Measurements from ENCODE around the gene HYAL2.

The HYAL2 gene, protein sequence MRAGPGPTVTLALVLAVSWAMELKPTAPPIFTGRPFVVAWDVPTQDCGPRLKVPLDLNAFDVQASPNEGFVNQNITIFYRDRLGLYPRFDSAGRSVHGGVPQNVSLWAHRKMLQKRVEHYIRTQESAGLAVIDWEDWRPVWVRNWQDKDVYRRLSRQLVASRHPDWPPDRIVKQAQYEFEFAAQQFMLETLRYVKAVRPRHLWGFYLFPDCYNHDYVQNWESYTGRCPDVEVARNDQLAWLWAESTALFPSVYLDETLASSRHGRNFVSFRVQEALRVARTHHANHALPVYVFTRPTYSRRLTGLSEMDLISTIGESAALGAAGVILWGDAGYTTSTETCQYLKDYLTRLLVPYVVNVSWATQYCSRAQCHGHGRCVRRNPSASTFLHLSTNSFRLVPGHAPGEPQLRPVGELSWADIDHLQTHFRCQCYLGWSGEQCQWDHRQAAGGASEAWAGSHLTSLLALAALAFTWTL

DNA sequence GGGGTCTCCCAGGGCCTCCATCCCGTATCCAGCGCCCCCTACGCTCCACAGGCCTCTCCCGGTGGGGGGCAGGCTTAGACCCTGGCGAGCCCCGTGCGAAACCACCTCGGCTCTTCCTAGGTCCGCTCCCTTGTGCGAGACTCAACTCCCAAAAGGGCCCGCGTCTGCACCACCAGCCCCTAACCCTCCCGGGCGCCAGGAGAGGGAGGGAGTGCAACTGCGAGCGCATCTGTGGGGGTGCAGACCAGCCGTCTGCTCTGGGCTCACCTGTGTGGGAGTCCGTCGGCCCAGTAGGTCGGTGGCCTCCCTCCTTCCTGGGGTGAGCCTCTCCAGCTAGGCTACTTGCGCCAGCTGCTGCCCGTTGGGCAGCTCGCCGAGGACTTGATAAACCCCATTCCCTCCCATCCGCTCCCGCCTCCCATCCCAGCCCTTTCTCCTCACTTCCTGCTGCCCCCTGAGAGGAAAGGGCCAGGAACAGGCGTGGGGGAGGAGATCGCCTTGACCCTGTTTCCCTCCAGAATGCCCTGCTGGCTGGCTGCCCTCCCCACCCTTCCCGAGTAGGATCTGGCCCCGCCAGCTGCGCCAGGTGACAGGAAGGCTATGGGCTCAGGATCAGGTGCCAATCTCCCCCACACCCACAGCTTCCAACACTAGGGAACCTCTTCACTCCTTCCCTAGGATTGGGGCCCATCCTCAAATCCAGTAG lies at the start of gene HYAL2:
Gene HYAL2, minus strand, starts transcription at position 360 of the 706 bp plus-strand sequence. CDS start 2,256 bp downstream, outside the sequence.
- no peak for DNase-seq

DNA sequence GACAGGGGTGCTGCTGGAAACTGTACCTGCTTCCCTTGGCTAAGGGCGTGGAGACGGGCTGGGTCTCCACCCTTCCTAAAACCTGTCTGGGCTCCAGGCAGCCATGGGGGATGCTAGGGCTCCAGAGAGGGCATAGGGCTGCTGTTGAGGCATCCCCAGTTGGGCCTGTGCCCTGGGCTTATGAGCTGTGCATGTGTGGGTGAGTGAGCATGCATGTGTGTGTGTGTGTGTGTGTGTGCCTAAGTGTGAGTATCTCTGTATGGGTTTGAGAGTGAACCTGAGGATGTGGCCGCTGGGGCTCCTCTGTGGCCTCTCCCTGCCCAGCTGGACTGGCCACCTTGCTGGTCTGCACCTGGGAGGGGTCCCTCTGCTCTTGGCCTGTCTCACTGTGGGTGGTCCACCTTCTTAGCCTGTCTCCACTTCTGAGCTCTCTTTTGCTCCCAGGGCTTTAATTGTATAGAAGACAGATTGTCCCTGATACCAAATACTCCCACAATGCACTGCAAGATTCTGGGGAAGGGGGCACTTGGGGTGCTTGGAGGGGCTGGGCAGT lies 48.7 kb upstream of the HYAL2 start:
- DNase-seq, result no peak

DNA sequence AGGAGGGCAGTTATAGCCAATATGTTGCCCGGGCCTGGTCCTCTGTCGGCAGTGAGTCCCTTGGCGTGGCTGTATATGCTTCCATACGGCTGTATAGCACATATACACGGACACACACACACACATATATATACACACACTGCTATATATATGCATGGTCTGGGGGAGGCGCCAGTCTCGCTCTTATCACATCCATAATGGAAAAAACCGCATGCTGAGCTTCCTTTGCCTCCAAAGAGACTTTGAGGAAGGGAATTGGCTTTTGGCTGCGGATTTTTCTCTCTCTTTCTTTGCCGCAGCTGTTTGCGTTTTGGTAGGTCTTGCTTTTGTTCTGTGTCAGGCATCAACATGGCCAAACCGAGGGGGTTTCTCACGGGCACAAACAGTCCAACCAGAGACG lies 48.0 kb upstream of the HYAL2 start:
- DNase-seq, result no peak

DNA sequence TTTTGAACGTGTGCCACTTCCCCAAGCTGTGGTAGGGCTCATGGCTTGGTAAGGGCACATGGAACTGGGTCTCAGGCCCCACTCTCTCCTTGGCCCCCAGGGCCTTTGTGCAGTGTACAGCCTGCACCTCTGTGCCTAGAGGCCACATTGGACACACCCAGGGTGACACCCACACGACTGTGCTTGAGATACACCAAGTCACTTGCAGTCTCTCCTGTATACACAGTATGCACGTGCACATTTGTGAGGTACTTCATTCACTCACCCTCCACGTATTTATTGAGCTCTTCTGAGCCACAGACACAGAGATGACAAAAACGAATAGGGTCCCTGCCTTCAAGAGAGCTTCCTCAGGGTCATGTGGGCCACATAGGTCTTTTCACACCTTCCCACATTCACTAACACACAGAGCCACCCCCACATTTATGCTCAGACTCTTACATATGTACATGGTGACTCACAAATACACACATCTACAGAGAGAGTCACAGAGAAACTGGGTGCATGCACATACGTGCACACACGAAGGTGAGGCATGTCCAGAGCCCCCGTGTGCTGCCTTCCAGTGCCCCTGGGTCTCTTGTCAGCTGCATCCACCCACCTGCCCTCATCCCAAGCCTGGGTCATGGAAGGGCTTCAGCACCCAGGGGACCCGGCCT lies 46.6 kb upstream of the HYAL2 start:
- no peak for DNase-seq

DNA sequence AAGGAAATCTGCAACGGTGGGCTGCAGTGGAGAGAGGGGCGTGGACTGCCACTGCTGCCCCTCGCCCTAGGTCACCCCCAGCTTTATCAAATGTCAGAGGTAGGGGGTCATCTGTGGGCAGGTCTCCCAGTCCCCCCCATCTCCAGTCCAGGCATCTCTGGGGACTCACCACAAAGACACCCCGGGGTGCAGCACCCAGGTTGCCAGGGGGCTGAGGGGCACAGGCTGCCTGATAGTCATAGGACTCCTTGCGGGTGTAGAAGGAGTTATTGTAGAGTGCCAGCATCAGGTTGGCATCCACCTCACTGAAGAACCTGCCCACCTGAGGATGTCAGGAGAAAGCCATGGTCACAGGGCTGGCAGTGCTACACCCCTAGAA lies 43.3 kb upstream of the HYAL2 start:
- DNase-seq, result no peak

DNA sequence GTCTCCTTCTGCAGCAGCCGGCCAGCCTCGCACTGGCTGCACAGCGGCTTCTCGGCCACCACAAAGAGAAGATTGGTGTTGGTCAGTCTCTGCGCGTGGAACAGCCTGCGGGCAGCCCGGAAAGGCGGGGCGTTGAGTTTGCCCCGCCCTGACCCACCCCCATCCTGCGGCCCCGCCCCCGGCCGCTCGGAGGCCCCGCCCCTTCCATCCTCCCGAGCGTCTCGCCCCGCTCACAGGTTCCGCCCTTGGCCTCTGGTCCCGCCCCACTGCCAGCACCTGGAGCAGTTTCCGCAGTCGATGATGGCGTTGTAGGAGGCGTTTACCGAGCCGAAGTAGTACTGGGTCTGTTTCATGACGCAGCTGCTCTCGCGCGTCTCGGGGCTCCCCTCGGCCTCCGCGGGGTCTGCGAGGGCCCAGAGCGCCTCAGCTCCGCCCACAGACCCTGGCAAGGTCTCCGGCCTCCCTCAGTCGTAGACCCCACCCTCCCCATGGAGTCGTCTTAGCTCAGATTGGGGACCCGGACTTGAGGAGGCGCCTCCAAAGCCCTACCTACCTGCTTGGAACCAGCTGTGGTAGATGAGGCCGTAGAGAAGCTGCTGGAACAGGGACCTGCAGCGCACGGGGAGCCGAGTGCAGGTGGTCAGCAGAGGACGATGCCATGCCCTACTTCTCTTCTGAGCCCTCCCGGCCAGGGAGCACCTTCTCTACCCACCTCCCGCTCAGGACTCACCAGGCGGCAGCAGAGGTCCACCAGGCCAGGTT lies 42.7 kb upstream of the HYAL2 start:
- DNase-seq, result peak; percentile 61

DNA sequence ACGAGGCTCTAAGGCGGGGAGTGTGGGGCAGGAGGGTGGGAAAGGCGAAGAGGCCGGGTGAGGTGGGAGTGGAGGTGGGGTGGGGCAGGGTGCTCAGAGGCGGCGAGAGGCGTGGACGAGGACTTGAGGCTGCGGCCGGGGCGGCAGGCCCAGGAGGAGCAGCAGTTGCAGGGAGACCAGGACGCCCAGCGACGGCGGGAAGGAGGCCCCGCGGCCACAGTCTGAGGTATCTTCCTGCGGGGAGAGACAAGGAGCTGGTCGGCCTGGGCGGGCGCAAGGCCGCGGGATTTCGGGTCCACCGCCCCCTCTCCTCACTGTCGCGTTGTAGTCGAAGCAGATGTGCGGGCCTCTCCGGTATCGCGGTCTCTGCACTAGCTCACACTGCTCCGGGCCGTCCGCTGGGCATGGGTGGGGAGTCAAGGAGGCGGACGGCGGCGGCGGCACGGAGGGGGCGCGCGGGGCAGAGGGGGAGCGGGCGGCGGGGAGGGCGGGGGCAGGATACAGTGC lies 42.1 kb upstream of the HYAL2 start:
- no peak for DNase-seq

DNA sequence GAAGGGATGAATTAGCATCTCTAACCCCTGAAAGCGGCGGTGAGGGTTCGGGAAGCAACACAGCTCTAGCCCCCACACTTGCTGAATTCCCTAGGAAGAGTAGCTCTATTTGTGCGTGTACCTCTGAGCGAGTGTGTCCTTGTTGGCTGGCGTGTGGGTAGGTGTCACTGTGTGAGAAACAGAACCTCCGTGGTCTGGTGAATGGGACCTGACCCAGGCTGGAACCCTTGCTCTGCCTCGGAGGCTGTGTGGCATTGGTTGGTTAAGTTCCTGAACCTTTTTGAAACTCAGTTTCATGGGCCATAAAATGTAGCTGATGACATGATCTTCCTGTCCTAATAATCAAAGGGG lies 37.2 kb upstream of the HYAL2 start:
- no peak for DNase-seq

DNA sequence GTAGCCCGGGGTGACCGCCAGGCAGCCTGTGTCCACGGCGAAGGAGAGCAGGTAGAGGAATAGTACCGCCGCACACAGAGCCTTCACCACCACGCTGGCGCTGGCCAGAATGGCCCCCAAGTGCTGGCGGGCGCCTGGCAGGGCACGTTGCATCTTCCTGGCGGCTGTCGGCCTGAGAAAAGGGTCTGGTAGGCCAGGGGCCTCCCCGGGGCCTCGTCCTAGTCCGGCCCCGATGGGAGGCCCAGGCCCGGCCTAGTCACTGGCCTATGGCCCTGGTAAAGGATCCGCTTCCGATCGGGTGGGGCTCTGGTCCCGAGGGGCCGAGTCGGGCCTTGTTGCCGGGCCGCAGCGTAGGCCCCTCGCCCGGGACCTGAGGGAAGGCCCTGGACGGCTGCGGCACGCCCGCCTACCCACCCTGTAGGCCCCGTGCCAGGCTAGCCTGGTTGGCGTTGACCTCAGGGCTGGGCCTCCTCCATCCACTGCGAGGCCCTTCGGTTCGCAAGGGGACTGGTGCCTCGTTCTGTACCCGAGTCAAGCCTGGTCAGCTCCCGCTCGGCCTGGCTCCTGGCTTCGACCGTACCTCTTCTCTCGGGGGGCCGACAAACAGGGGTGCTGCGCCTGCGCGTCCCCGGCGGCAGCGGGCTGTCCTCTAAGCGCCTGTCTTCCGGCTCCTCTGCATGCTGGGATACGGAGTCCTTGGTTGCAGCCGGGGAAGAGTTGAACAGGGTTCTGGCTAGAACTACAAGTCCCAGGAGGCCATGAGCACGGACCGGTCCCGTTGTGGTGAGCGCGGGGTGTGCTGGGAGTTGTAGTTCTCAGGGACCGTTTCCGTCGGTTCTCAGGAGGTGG lies 36.6 kb upstream of the HYAL2 start, which contains the start of gene TMEM115:
Gene TMEM115, minus strand, starts transcription at position 611 of the 849 bp plus-strand sequence. Its CDS starts 458 bp downstream, at position 153.
- peak; percentile 80 for DNase-seq

DNA sequence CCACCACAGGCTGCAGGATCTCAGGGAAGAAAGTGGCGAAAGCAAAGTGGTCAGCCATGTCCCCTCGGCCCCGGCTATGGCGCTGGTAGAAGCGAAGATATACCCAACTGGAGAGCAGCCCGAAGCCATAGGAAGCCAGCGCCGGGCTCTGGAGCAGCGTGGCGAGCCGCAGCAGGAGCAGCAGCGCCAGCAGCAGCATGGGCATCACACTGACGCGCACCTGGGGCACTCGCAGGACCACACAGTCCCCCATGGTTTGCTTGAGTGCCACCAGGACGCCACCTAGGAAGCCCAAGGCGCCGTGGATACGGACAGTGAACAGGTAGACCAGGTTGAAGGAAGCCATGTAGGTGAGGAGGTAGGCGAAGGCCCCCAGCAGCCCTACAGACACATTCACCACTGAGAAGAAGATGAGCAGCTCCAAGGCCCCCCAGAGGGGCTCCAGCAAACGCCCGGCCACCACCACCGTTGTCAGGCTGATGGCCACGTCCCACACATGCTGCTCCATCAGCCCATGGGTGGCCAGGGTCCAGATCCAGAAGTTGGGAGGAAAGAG lies 35.9 kb upstream of the HYAL2 start:
- no peak for DNase-seq

DNA sequence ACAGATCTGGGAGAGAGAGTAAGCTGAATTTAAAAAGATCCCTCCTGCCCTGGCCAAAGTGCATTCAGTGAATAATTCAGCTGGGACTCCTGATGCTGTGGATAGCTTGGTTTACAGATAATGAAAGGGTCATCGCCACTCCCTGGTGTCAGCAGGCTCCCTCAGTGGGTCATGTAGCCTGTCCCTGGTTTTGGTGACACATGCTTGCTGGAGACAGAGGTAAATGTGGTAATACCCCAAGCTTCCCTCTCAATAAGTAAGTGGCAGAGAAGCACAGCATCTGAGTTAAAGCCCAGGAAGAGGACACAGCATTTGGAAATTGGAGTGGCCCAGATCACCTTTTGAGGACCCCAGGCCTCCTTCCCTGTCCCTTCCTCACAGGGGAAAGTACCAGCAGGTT lies 34.9 kb upstream of the HYAL2 start:
- no peak for DNase-seq

DNA sequence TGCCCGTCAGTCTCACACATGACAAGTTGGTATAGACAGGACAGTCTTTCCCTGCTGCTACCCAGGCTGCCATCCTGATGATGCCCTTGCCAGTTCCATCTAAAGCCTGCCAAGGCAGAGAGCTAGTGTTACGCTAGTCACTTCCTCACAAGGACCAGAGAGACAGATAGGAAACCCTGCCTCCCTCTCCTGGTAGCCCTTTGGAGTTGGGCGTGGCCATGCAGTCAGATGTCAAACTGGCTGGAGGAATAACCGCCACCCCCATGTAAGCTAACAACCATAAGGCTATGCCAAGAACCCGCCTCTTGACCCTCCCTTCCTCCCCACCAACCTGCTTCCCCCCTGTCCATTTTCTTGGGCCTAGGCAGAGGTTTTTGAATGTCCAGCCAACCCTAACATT lies 34.0 kb upstream of the HYAL2 start:
- DNase-seq, result no peak

DNA sequence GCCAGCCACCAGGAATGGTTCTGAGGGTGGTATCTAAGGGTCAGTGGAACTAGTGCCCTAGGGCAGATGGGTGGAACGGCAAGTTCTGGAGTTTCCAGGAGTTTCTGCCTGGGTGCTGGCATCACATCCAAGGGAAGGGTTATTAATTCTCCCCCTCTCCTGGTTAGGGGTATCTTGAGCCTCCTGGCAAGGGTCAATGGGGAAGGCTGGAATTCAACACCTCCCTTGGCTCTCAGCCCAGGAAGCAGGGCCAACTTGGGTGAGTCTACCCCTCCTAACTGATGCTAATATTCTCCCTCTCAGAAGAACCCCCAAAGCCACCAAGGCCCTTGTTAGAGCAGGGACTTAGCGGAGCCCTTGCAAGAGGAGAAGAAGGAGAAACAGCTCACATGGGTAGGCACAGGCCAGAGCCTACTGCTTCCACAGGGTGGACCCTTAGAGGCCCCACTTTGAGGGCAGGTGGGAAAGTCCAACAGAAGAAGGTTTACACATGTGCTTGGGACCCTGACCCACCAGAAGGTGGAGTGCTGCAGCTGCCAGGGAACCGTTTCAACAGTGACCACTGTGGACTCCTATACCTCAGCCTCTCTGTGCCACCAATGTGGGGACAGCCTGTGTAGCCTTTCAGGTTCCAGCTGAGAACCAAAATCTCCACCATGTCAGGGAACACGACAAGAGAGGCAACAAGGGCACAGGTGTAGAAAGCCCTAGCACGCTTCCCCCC lies 33.4 kb upstream of the HYAL2 start:
- no peak for DNase-seq

DNA sequence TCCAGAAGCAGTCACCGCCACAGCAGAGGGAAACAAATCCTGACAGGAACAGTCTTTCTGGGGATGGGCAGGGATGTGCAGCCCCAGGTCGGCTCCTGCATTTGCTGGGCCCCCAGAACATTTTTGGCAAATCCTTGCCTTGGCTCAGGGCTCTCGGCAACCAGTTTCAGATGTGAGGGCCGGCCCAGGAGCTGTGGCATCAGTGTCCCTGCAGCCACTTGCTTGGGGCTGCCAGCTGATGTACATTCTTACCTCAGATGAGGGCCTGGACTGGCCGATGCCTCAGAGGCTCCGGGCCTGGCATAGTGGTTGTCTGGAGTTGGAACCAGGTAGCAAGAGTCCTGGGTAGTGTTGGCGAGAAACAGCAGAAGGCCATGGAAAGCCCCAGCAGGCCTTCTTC lies 32.3 kb upstream of the HYAL2 start:
- no peak for DNase-seq

DNA sequence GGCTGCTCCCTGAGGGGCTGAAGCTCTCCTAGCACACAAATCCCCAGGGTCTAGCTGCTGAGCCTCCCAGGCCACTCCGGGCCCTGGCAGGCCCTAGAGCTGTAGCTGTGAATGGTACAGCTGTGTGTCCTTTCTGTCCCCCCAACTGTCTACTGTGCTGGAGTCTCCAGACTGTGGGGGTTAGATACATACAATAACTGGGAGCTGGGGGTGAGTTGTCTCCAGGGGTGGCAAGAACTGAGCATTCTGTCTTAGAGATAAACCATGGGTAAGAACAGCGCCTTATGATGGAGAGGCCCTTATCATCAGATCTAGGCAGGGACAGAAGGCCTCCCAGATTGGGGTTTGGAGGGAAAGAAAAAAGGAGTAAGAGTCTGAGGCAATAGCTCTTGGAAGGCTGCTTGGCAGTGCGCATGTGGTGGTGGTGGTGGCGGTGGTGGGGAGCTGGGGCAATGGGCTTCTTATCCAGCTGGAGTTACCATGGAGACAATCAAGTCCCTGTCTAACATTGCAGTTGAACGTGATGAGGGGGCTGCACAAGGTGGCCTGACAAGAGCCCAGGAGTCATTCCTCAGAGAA lies 31.7 kb upstream of the HYAL2 start:
- no peak for DNase-seq

DNA sequence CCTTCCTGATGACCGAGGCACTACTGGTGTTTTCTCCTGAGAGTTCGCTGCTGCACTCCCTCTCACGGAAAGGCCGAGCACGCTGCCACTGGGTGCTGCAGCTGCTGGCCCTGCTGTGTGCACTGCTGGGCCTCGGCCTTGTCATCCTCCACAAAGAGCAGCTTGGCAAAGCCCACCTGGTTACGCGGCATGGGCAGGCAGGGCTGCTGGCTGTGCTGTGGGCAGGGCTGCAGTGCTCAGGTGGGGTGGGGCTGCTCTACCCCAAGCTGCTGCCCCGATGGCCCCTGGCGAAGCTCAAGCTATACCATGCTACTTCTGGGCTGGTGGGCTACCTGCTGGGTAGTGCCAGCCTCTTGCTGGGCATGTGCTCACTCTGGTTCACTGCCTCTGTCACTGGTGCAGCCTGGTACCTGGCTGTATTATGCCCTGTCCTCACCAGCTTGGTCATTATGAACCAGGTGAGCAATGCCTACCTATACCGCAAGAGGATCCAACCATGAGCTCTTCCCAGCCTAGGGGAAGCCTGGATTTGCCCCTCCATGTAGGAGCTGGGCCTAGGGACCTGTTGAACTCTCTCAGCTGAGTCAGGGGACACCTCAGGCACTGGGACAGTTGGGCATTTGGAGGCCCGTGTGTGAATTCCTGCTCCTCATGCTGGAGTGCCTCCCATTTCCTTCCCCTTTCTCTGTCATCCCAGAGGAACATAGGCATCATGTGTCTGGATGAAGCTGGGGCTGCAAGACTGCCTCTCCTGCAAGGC lies 30.9 kb upstream of the HYAL2 start:
- DNase-seq, result no peak

DNA sequence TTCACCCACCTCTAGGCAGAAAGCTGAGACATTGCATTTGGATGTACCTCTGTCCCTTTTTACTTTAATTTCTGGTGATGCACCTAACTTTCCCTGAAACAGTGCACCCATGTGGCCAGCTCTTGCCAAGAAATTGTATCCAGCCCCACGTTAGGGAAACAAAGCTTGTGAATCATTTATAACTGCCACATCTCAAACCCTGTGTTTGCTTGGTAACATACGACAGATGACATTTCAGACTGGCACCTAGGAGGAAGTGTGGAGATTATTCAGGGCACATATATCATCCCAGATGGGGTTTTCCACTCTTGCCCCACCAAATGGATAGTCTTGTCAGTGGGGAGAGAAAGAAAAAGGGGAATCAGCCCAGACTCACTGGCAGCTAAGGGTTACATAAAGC lies 30.2 kb upstream of the HYAL2 start:
- no peak for DNase-seq

DNA sequence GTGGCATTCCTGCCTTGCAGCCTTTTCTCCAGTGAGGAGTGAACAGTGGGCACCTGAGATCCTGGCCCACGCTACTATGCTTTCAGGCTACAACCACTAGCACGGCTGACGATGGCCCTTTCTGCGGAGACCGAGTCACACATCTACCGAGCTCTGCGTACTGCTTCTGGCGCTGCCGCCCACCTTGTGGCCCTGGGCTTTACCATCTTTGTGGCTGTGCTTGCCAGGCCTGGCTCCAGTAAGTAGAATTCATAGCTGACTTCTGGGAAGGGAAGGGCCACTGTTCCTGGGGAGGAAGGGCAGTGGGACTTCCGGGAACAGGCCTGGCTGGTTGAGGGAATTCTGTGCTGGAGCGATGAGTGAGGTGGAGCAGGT lies 28.8 kb upstream of the HYAL2 start:
- DNase-seq, result no peak
